Measurements from ENCODE around the gene EFCAB6.

The EFCAB6 gene

DNA sequence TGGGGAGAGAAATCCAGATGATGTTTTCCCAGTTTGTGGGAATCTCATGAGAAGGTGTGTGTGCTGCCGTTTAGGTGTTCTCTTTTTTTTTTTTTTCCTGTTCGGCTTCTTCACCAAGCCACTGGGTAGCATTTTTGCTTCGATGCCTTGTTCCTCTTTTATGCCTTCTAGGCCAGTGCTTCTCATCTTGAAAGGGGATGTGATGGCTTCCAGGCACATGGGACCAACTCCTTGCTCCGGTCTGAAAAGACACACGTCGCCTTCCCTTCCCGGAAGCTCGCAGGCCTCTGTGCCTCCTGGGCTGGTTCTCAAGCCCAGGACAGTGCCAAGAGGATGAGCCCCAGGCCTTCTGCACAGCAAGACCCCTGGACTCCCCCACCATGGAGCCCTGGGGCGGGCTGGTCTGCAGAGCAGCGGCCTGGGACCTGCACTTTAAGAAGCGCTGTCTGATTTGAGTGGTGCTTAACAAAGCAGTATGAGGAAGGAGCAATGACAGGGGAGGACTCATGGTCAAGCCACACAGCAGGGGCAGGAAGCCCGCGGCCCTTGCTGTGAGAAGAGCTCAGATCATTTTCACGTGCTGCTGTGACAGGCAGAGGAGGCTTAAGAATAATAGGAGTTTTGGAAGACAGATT, 241.5 kb downstream of the EFCAB6 start:
- H3K9ac ChIP-seq (ENCODE audit: low read depth in 1 of 2, low read length in 2 of 2), result no peak overlapping the region

DNA sequence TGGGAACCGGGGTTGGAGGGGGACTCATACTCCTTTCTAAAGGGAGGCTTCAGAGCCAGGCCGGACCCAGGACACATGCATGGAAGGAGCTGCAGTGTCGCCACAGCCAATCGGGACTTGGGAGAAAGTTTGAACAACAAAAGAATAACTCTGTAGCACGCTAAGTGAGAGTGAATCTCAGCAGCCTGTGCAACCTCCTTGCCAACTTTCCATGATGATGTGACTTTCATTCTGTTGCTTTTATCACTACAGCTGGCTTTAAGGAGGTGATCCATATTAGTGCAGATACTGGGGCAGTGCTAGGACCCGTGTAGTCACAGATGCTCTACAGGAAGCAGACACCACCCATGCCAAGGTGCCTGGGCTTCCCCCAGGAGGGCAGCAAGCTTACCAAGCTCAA, 243.0 kb downstream of the EFCAB6 start:
- no peak overlapping the region for H3K4me3 ChIP-seq (ENCODE audit: low read depth in 1 of 2, low read length in 2 of 2)
- no peak overlapping the region for H3K27ac ChIP-seq (ENCODE audit: low read depth, low read length)
- H3K36me3 ChIP-seq (ENCODE audit: control insufficient read depth in 1 of 2, insufficient read depth in 2 of 2, low read length in 2 of 2), result no peaks in the 10 kb centered on the region
- H3K27me3 ChIP-seq (ENCODE audit: control insufficient read depth in 1 of 2, insufficient read depth in 2 of 2, low read length in 2 of 2), result no peaks in the 10 kb centered on the region
- no peak overlapping the region for H3K9ac ChIP-seq (ENCODE audit: low read depth in 1 of 2, low read length in 2 of 2)
- no peaks in the 10 kb centered on the region for H3K9me3 ChIP-seq (ENCODE audit: control insufficient read depth in 1 of 2, low read length in 2 of 2)
- H3K4me1 ChIP-seq (ENCODE audit: control insufficient read depth in 1 of 2, insufficient read depth in 2 of 2, low read length in 2 of 2), result no peaks in the 10 kb centered on the region

More for the DNA sequence above, 241.5 kb downstream of the EFCAB6 start:
- H3K9me3 ChIP-seq (ENCODE audit: control insufficient read depth in 1 of 2, low read length in 2 of 2), result no peaks in the 10 kb centered on the region
- H3K4me1 ChIP-seq (ENCODE audit: control insufficient read depth in 1 of 2, insufficient read depth in 2 of 2, low read length in 2 of 2), result no peaks in the 10 kb centered on the region
- no peak overlapping the region for H3K4me3 ChIP-seq (ENCODE audit: low read depth in 1 of 2, low read length in 2 of 2)
- no peak overlapping the region for H3K27ac ChIP-seq (ENCODE audit: low read depth, low read length)
- no peaks in the 10 kb centered on the region for H3K36me3 ChIP-seq (ENCODE audit: control insufficient read depth in 1 of 2, insufficient read depth in 2 of 2, low read length in 2 of 2)
- H3K27me3 ChIP-seq (ENCODE audit: control insufficient read depth in 1 of 2, insufficient read depth in 2 of 2, low read length in 2 of 2), result no peaks in the 10 kb centered on the region

DNA sequence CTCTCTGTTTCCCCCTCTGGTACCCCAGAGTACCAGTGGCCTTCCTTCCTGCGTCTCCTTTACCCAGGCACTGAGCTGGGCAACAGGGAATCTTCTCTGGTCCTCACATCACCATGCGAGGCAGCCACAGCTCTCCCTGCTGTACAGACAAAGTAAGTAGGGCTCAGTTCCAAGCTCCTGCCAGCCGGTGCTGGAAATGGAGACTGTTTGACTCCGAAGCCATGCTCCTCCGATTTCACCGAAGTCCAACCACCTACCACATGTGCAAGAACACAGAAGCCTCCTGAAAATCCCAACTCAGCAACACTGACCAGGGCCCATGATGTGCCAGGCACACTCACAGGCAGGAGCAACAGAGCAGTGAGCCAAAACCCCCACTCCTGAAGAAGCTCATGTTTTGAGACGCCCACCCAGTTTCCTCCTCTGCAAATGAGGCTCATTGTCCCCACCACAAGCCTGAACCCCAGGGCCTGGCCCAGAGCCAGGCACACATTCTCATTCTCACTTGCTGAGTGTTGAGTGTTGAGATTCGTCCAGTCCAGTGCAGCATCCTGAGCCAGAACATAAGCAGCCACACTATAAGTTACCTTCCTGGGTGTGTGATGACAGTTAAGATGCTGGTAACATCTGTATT, 244.3 kb downstream of the EFCAB6 start:
- Histone ChIP-seq H3K9ac (ENCODE audit: low read depth in 1 of 2, low read length in 2 of 2) (no peak overlapping the region), H3K9me3 (ENCODE audit: control insufficient read depth in 1 of 2, low read length in 2 of 2) (no peaks in the 10 kb centered on the region), H3K27me3 (ENCODE audit: control insufficient read depth in 1 of 2, insufficient read depth in 2 of 2, low read length in 2 of 2) (no peaks in the 10 kb centered on the region), H3K27ac (ENCODE audit: low read depth, low read length) (no peak overlapping the region), H3K4me3 (ENCODE audit: low read depth in 1 of 2, low read length in 2 of 2) (no peak overlapping the region), H3K4me1 (ENCODE audit: control insufficient read depth in 1 of 2, insufficient read depth in 2 of 2, low read length in 2 of 2) (no peaks in the 10 kb centered on the region), H3K36me3 (ENCODE audit: control insufficient read depth in 1 of 2, insufficient read depth in 2 of 2, low read length in 2 of 2) (no peaks in the 10 kb centered on the region)

DNA sequence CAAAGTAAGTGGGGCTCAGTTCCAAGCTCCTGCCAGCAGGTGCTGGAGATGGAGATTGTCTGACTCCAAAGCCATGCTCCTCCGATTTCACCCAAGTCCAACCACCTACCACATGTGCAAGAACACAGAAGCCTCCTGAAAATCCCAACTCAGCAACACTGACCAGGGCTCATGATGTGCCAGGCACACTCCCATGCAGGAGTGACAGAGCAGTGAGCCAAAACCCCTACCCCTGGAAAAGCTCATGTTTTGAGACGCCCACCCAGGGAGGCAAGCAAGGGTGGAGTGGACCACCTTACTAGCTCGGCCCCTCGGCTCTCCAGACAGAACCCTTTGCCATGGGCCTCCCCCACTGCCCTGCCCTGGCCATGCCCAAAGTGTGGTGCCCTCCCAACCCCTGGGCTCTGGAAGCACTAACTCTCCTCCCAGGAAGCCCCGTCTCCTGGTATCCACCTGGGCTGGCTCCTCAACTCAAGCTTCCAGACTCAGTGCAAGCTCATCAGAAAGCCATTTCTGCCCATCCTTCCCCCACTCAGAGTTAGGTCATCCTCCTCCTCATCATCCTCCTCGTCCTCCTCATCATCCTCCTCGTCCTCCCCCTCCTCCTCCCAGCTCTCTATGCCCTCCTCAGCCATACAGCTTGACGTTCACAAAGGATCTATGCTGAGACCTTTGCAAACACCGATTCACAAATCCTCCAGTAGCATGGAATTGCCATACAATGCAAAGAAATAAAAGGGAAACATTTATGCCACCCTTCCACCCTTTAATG, 245.4 kb downstream of the EFCAB6 start:
- no peak overlapping the region for H3K4me3 ChIP-seq (ENCODE audit: low read depth in 1 of 2, low read length in 2 of 2)
- H3K4me1 ChIP-seq (ENCODE audit: control insufficient read depth in 1 of 2, insufficient read depth in 2 of 2, low read length in 2 of 2), result no peaks in the 10 kb centered on the region

DNA sequence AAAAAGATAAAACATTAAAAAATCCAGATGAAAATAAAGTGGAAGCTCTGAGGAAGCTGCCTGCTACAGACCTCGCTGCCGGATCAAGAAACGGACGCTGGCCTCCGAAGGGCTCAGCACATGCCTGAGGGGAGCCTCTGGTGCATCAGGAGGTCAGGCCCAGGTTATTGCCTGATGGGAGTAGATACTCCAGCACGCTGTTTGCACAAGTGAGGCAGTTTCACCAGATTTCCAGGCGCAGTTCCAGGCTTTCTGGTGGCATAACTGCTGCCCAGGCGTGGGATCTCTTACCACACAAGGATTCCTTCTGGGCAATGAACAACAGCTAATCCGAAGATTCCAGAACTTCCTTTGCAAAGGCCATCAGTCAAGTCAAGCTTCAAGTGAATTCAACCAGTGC, 246.1 kb downstream of the EFCAB6 start:
- no peak overlapping the region for H3K9ac ChIP-seq (ENCODE audit: low read depth in 1 of 2, low read length in 2 of 2)
- no peak overlapping the region for H3K4me3 ChIP-seq (ENCODE audit: low read depth in 1 of 2, low read length in 2 of 2)
- no peaks in the 10 kb centered on the region for H3K4me1 ChIP-seq (ENCODE audit: control insufficient read depth in 1 of 2, insufficient read depth in 2 of 2, low read length in 2 of 2)
- H3K36me3 ChIP-seq (ENCODE audit: control insufficient read depth in 1 of 2, insufficient read depth in 2 of 2, low read length in 2 of 2), result no peaks in the 10 kb centered on the region
- no peaks in the 10 kb centered on the region for H3K9me3 ChIP-seq (ENCODE audit: control insufficient read depth in 1 of 2, low read length in 2 of 2)
- no peaks in the 10 kb centered on the region for H3K27me3 ChIP-seq (ENCODE audit: control insufficient read depth in 1 of 2, insufficient read depth in 2 of 2, low read length in 2 of 2)
- H3K27ac ChIP-seq (ENCODE audit: low read depth, low read length), result no peak overlapping the region

More for the DNA sequence above, 245.4 kb downstream of the EFCAB6 start:
- H3K27ac ChIP-seq (ENCODE audit: low read depth, low read length), result no peak overlapping the region
- no peaks in the 10 kb centered on the region for H3K9me3 ChIP-seq (ENCODE audit: control insufficient read depth in 1 of 2, low read length in 2 of 2)
- H3K9ac ChIP-seq (ENCODE audit: low read depth in 1 of 2, low read length in 2 of 2), result no peak overlapping the region
- H3K27me3 ChIP-seq (ENCODE audit: control insufficient read depth in 1 of 2, insufficient read depth in 2 of 2, low read length in 2 of 2), result no peaks in the 10 kb centered on the region
- H3K36me3 ChIP-seq (ENCODE audit: control insufficient read depth in 1 of 2, insufficient read depth in 2 of 2, low read length in 2 of 2), result no peaks in the 10 kb centered on the region

DNA sequence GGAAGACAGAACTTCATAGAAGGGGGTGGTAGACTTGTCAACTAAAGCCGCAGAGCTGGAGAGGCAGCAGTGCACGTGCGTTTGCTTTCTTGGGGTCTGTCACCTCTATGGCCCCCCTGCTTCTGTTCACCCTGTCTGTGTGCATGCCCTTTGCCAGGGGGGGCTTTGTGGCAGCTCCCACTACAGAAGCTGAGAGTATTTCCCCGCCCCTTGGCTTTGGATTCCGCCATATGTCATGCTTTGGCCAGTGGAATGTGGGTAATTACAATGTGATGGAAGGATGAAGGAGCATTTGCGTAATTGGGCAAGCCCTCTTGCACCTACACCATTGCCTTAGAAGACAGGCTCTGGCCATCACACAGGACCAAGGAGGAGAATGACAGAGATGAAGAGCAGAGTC, 247.2 kb downstream of the EFCAB6 start:
- H3K27ac ChIP-seq (ENCODE audit: low read depth, low read length), result no peak overlapping the region
- H3K9me3 ChIP-seq (ENCODE audit: control insufficient read depth in 1 of 2, low read length in 2 of 2), result no peaks in the 10 kb centered on the region
- no peaks in the 10 kb centered on the region for H3K27me3 ChIP-seq (ENCODE audit: control insufficient read depth in 1 of 2, insufficient read depth in 2 of 2, low read length in 2 of 2)
- H3K4me3 ChIP-seq (ENCODE audit: low read depth in 1 of 2, low read length in 2 of 2), result no peak overlapping the region
- no peak overlapping the region for H3K9ac ChIP-seq (ENCODE audit: low read depth in 1 of 2, low read length in 2 of 2)
- no peaks in the 10 kb centered on the region for H3K4me1 ChIP-seq (ENCODE audit: control insufficient read depth in 1 of 2, insufficient read depth in 2 of 2, low read length in 2 of 2)
- no peaks in the 10 kb centered on the region for H3K36me3 ChIP-seq (ENCODE audit: control insufficient read depth in 1 of 2, insufficient read depth in 2 of 2, low read length in 2 of 2)

DNA sequence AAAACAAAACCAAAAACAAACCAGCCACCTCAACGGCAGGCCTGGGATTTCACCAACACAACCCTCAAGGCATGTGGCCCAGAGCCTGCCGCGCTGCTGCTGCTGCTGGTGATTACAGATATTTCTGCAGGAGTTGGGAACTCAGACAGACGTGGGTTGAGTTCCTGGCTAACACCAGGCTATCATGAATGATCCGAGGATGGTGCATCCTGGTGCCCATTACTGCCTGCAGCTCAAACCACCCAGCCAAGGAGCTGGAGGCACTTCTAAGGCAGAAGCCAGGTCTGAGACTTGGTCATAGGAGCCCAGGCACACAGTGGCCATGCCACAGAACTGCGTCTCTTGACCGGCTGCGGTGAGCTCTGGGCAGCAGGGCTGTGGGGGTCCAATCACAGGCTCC, 248.5 kb downstream of the EFCAB6 start:
- no peaks in the 10 kb centered on the region for H3K9me3 ChIP-seq (ENCODE audit: control insufficient read depth in 1 of 2, low read length in 2 of 2)
- no peaks in the 10 kb centered on the region for H3K36me3 ChIP-seq (ENCODE audit: control insufficient read depth in 1 of 2, insufficient read depth in 2 of 2, low read length in 2 of 2)
- H3K4me3 ChIP-seq (ENCODE audit: low read depth in 1 of 2, low read length in 2 of 2), result no peak overlapping the region
- no peak overlapping the region for H3K9ac ChIP-seq (ENCODE audit: low read depth in 1 of 2, low read length in 2 of 2)
- no peaks in the 10 kb centered on the region for H3K4me1 ChIP-seq (ENCODE audit: control insufficient read depth in 1 of 2, insufficient read depth in 2 of 2, low read length in 2 of 2)
- H3K27ac ChIP-seq (ENCODE audit: low read depth, low read length), result no peak overlapping the region
- H3K27me3 ChIP-seq (ENCODE audit: control insufficient read depth in 1 of 2, insufficient read depth in 2 of 2, low read length in 2 of 2), result no peaks in the 10 kb centered on the region

DNA sequence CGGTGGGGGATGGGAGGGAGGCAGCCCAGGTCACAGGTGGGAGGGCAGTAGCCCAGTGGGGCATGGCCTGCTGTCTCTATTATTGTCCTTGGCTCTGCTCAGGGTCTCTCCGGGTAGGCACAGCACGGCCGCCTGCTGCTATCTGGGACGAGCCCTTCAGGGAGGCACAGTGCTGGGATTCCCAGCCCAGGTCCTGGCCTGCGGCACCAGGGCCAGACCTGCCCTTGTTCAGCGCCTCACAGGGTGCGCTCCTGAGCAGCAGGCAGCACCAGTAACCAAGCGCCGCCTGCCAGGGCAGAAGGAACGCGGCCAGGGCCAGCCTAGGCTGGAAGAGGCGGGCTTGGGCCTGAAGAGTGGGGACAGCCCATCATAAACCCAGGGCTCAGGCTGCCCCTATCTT, 249.3 kb downstream of the EFCAB6 start:
- Histone ChIP-seq H3K27ac (ENCODE audit: low read depth, low read length) (no peak overlapping the region), H3K36me3 (ENCODE audit: control insufficient read depth in 1 of 2, insufficient read depth in 2 of 2, low read length in 2 of 2) (no peaks in the 10 kb centered on the region), H3K4me1 (ENCODE audit: control insufficient read depth in 1 of 2, insufficient read depth in 2 of 2, low read length in 2 of 2) (no peaks in the 10 kb centered on the region)

DNA sequence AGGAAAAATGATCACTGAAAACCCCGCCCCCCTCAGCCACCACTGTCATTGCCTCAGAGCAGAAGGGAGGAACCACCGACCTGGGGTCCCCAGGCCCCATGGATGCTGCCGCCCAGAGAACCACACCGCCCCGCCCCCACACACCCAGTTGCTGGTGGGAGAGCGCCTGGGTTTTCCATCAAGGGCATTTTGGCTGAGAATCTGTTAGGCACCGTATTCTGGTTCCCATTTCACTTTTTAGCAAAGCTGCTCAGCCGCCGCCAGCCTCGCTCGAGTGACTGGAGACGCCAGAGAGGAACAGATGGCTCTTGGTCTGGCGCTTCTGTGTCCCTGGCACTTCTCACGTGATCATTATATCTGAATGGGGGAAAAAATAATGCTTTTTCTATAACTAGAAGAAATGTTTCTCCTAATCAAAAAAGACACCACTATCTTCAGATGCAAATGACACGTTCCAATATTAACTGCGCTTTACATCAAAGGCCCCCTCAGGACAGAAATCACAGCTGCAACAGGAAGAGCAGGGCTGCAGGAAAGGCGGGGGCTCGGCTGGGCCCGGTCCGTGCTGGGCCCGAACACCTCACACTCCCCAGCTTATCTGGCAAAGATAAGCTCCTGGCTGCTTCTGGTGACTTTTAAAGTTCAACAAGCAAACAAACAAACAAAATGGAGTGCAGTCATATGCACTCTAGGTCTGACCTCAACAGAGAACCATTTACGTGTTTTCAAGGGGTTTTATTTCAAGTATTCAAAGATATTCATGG, 250.5 kb downstream of the EFCAB6 start:
- H3K36me3 ChIP-seq (ENCODE audit: control insufficient read depth in 1 of 2, insufficient read depth in 2 of 2, low read length in 2 of 2), result no peaks in the 10 kb centered on the region

More for the DNA sequence above, 249.3 kb downstream of the EFCAB6 start:
- H3K9me3 ChIP-seq (ENCODE audit: control insufficient read depth in 1 of 2, low read length in 2 of 2), result no peaks in the 10 kb centered on the region
- no peak overlapping the region for H3K4me3 ChIP-seq (ENCODE audit: low read depth in 1 of 2, low read length in 2 of 2)
- no peaks in the 10 kb centered on the region for H3K27me3 ChIP-seq (ENCODE audit: control insufficient read depth in 1 of 2, insufficient read depth in 2 of 2, low read length in 2 of 2)
- H3K9ac ChIP-seq (ENCODE audit: low read depth in 1 of 2, low read length in 2 of 2), result no peak overlapping the region

DNA sequence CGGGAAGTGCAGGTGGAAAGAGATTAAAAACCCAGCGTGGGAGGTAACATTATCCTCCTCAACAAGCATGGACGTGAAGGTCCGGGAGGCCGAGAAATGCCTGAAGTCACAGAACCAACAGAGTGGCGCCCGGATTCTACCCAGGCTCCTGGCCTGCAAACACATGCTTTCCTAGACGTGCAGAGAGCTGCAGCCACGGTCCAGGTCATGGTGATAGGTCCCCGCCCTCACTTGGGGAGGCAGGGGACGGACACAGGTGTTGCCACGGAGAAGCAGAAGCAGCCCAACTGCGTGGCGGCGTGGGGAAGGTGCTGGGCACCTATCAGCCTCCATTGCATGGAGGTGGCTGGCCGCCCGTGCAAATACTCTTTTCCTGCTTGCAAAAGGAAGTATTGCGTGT, 251.5 kb downstream of the EFCAB6 start:
- Histone ChIP-seq H3K9me3 (ENCODE audit: control insufficient read depth in 1 of 2, low read length in 2 of 2) (no peaks in the 10 kb centered on the region), H3K36me3 (ENCODE audit: control insufficient read depth in 1 of 2, insufficient read depth in 2 of 2, low read length in 2 of 2) (no peaks in the 10 kb centered on the region), H3K27me3 (ENCODE audit: control insufficient read depth in 1 of 2, insufficient read depth in 2 of 2, low read length in 2 of 2) (no peaks in the 10 kb centered on the region), H3K9ac (ENCODE audit: low read depth in 1 of 2, low read length in 2 of 2) (no peak overlapping the region), H3K4me3 (ENCODE audit: low read depth in 1 of 2, low read length in 2 of 2) (no peak overlapping the region), H3K4me1 (ENCODE audit: control insufficient read depth in 1 of 2, insufficient read depth in 2 of 2, low read length in 2 of 2) (no peaks in the 10 kb centered on the region), H3K27ac (ENCODE audit: low read depth, low read length) (no peak overlapping the region)

More for the DNA sequence above, 250.5 kb downstream of the EFCAB6 start:
- Histone ChIP-seq H3K27ac (ENCODE audit: low read depth, low read length) (no peak overlapping the region), H3K27me3 (ENCODE audit: control insufficient read depth in 1 of 2, insufficient read depth in 2 of 2, low read length in 2 of 2) (no peaks in the 10 kb centered on the region), H3K4me3 (ENCODE audit: low read depth in 1 of 2, low read length in 2 of 2) (no peak overlapping the region), H3K9me3 (ENCODE audit: control insufficient read depth in 1 of 2, low read length in 2 of 2) (no peaks in the 10 kb centered on the region), H3K4me1 (ENCODE audit: control insufficient read depth in 1 of 2, insufficient read depth in 2 of 2, low read length in 2 of 2) (no peaks in the 10 kb centered on the region), H3K9ac (ENCODE audit: low read depth in 1 of 2, low read length in 2 of 2) (no peak overlapping the region)
